Fibroblast of lung (primary cell): ENCODE measurements around the gene SMPD2.

Source experiments
- CTCF ChIP-seq, 2 donors: IDR thresholded peaks in 1 of 2; conservative IDR thresholded peaks in 1 of 2; 1 replicate in 1 of 2; 2 replicates in 1 of 2; pipeline ENCODE4 v1.5.1; 2011 to 2012; ENCODE audit warnings: low read length in 2 of 2, control low read depth in 1 of 2, inconsistent platforms in 1 of 2, low read depth in 1 of 2, mild to moderate bottlenecking in 1 of 2
- EZH2 ChIP-seq: IDR thresholded peaks from 2 replicates; pipeline ENCODE4 v1.5.1; 2012; ENCODE audit warnings: low read length, control low read depth, mild to moderate bottlenecking; ENCODE audit errors: missing control alignments

GRCh38 chr6:109477184-109477583 lies 36.7 kb downstream of the SMPD2 start:
- TF ChIP-seq CTCF (conservative IDR thresholded peaks at IDR 0.05 in 1 of 2, IDR thresholded peaks at IDR 0.05 in 1 of 2; ENCODE audit: low read depth in 1 of 2, low read length in 2 of 2) (no peak), EZH2 (no peak)
